ENCODE results near the gene SFTPA1.
A peak's percentile ranks its signal among the peaks of the same experiment; 100 is the strongest.
"Not testable (repeated sequence)": the region's sequence is repeated elsewhere in the genome, so short reads cannot be mapped to it uniquely, and the experiment has no call there.

Gene SFTPA1

GRCh38 chr10:79610601-79611191, at the start of gene SFTPA1:
SFTPA1 (plus strand) TSS chr10:79610939; CDS start chr10:79611826, 887 bp downstream.
- Histone ChIP-seq H3K27me3 (ENCODE audit: insufficient read depth, insufficient read length) (no peaks in the 10 kb centered on the region), H3K36me3 (ENCODE audit: insufficient read depth, insufficient read length, low read length) (no peaks in the 10 kb centered on the region), H3K9me3 (ENCODE audit: insufficient read depth, low read length) (no peaks in the 10 kb centered on the region), H3K4me1 (ENCODE audit: insufficient read depth, insufficient read length) (no peaks in the 10 kb centered on the region), H3K4me3 (ENCODE audit: insufficient read length, low read depth) (no peak within 1 kb of the TSS), H3K9ac (ENCODE audit: insufficient read length, low read depth) (no peak within 1 kb of the TSS)
- TF ChIP-seq SUZ12 (IDR thresholded peaks at IDR 0.05; ENCODE audit: extremely low read depth, insufficient read depth, insufficient read length) (no peak), ZNF274 (IDR thresholded peaks at IDR 0.05; ENCODE audit: low read depth, low read length) (no peak), YY1 (IDR thresholded peaks at IDR 0.05; ENCODE audit: insufficient read depth, insufficient read length) (no peak)
- DNase-seq (ENCODE audit: low read depth, low spot score): no peak

DNA sequence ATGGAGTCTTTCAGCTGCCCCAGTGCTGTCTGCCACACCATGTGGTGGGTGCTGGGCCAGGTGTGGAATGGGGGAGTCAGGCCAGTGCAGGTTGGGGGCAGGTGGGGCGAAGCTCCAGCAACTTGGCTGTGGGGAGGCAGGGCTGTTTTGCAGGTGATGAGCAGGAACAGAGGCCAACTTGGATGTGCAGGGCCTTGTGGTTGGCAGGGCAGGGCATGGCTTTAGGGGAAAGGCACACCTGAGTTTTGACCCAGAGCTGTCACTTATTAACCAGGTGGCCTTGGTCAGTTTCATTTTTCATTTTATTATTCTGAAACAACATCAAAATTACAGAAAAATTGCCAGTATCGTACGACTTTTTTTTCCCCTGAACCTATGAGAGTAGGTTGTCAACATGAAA, 49.5 kb upstream of the SFTPA1 start:
- H3K9ac ChIP-seq (ENCODE audit: insufficient read length, low read depth): no peak overlapping the region
- no peaks in the 10 kb centered on the region for H3K4me1 ChIP-seq (ENCODE audit: insufficient read depth, insufficient read length)
- no peaks in the 10 kb centered on the region for H3K36me3 ChIP-seq (ENCODE audit: insufficient read depth, insufficient read length, low read length)
- DNase-seq (ENCODE audit: low read depth, low spot score): no peak
- no peaks in the 10 kb centered on the region for H3K9me3 ChIP-seq (ENCODE audit: insufficient read depth, low read length)
- H3K27me3 ChIP-seq (ENCODE audit: insufficient read depth, insufficient read length): peaks cover 18% of the 10 kb centered on the region
- TF ChIP-seq YY1 (IDR thresholded peaks at IDR 0.05; ENCODE audit: insufficient read depth, insufficient read length): no peak
- no peak for TF ChIP-seq SUZ12 (IDR thresholded peaks at IDR 0.05; ENCODE audit: extremely low read depth, insufficient read depth, insufficient read length)
- no peak for TF ChIP-seq ZNF274 (IDR thresholded peaks at IDR 0.05; ENCODE audit: low read depth, low read length)
- no peak overlapping the region for H3K4me3 ChIP-seq (ENCODE audit: insufficient read length, low read depth)

GRCh38 chr10:79562135-79562756, 48.5 kb upstream of the SFTPA1 start:
- H3K9me3 ChIP-seq (ENCODE audit: insufficient read depth, low read length): no peaks in the 10 kb centered on the region
- H3K27me3 ChIP-seq (ENCODE audit: insufficient read depth, insufficient read length): peaks cover 18% of the 10 kb centered on the region
- no peaks in the 10 kb centered on the region for H3K4me1 ChIP-seq (ENCODE audit: insufficient read depth, insufficient read length)
- no peak overlapping the region for H3K4me3 ChIP-seq (ENCODE audit: insufficient read length, low read depth)
- H3K36me3 ChIP-seq (ENCODE audit: insufficient read depth, insufficient read length, low read length): no peaks in the 10 kb centered on the region
- peak overlapping the region; percentile 45 for H3K9ac ChIP-seq (ENCODE audit: insufficient read length, low read depth)
- DNase-seq (ENCODE audit: low read depth, low spot score): peak; percentile 30
- TF ChIP-seq ZNF274 (IDR thresholded peaks at IDR 0.05; ENCODE audit: low read depth, low read length) (no peak), YY1 (IDR thresholded peaks at IDR 0.05; ENCODE audit: insufficient read depth, insufficient read length) (no peak), SUZ12 (IDR thresholded peaks at IDR 0.05; ENCODE audit: extremely low read depth, insufficient read depth, insufficient read length) (no peak)

- no peak for DNase-seq (ENCODE audit: low read depth, low spot score)
- Histone ChIP-seq H3K4me3 (ENCODE audit: insufficient read length, low read depth) (no peak overlapping the region), H3K4me1 (ENCODE audit: insufficient read depth, insufficient read length) (no peaks in the 10 kb centered on the region), H3K36me3 (ENCODE audit: insufficient read depth, insufficient read length, low read length) (no peaks in the 10 kb centered on the region), H3K9ac (ENCODE audit: insufficient read length, low read depth) (no peak overlapping the region), H3K27me3 (ENCODE audit: insufficient read depth, insufficient read length) (peaks cover 12% of the 10 kb centered on the region), H3K9me3 (ENCODE audit: insufficient read depth, low read length) (no peaks in the 10 kb centered on the region)
- TF ChIP-seq SUZ12 (IDR thresholded peaks at IDR 0.05; ENCODE audit: extremely low read depth, insufficient read depth, insufficient read length): no peak
- no peak for TF ChIP-seq ZNF274 (IDR thresholded peaks at IDR 0.05; ENCODE audit: low read depth, low read length)
- no peak for TF ChIP-seq YY1 (IDR thresholded peaks at IDR 0.05; ENCODE audit: insufficient read depth, insufficient read length)
Measured at GRCh38 chr10:79563426-79563825, 47.3 kb upstream of the SFTPA1 start.

DNA sequence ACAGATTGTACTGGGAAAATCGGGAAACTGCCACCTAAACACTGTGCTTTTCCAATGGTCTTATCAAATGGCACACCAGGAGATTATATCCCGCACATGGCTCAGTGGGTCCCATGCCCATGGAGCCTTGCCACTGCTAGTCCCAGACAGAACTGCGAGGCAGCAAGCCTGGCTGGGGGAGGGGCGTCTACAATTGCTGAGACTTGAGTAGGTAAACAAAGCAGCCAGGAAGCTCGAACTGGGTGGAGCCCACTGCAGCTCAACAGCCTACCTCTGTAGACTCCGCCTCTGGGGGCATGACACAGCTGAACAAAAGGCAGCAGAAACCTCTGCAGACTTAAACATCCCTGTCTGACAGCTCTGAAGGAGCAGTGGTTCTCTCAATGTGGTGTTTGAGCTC, 40.1 kb upstream of the SFTPA1 start:
- H3K4me3 ChIP-seq (ENCODE audit: insufficient read length, low read depth); H3K27me3 ChIP-seq (ENCODE audit: insufficient read depth, insufficient read length); H3K9ac ChIP-seq (ENCODE audit: insufficient read length, low read depth); DNase-seq (ENCODE audit: low read depth, low spot score); H3K36me3 ChIP-seq (ENCODE audit: insufficient read depth, insufficient read length, low read length); H3K4me1 ChIP-seq (ENCODE audit: insufficient read depth, insufficient read length): not testable (repeated sequence)
- H3K9me3 ChIP-seq (ENCODE audit: insufficient read depth, low read length): peaks cover 19% of the 10 kb centered on the region

DNA sequence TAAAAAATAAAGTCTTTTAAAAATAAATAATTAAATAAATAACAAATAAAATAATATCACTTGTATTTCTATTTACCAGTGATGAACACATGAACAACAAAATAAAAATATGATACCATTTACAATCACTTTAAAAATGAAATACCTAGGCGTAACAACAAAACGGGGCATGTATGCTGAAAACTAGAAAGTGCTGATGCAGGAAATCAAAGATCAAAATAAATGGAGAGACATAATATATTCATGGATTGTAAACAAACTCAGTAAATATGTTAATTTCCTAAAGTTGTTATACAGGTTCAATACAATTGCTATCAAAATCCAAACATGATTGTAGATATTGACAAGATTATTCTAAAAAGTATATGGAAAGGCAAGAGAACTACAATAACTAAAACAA, 31.4 kb upstream of the SFTPA1 start:
- Histone ChIP-seq H3K9me3 (ENCODE audit: insufficient read depth, low read length) (peaks cover 8% of the 10 kb centered on the region; the same call in 1 of the 2 replicates), H3K9ac (ENCODE audit: insufficient read length, low read depth) (no peak overlapping the region), H3K4me3 (ENCODE audit: insufficient read length, low read depth) (no peak overlapping the region), H3K4me1 (ENCODE audit: insufficient read depth, insufficient read length) (no peaks in the 10 kb centered on the region), H3K36me3 (ENCODE audit: insufficient read depth, insufficient read length, low read length) (no peaks in the 10 kb centered on the region), H3K27me3 (ENCODE audit: insufficient read depth, insufficient read length) (peaks cover 10% of the 10 kb centered on the region)
- TF ChIP-seq YY1 (IDR thresholded peaks at IDR 0.05; ENCODE audit: insufficient read depth, insufficient read length) (no peak), SUZ12 (IDR thresholded peaks at IDR 0.05; ENCODE audit: extremely low read depth, insufficient read depth, insufficient read length) (no peak), ZNF274 (IDR thresholded peaks at IDR 0.05; ENCODE audit: low read depth, low read length) (no peak)
- no peak for DNase-seq (ENCODE audit: low read depth, low spot score)

DNA sequence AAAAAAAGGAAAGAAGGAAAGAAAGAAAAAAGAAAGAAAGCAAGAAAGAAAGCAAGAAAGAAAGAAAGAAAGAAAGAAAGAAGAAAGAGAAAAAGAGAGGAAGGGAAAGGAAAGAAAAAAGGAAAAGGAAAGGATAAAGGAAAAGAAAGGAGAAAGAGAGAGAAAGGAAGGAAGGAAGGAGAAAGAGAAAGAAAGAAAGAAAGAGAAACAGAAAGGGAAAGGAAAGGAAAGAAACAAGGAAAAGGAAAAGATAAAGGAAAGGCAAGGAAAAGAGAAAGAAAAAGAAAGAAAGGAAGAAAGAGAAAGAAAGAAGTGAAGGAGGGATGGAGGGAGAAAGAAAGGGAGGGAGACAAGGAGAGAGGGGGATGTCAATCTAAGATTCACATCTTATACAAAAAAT, 29.7 kb upstream of the SFTPA1 start:
- Histone ChIP-seq H3K27me3 (ENCODE audit: insufficient read depth, insufficient read length) (peaks cover 14% of the 10 kb centered on the region), H3K36me3 (ENCODE audit: insufficient read depth, insufficient read length, low read length) (no peaks in the 10 kb centered on the region), H3K9ac (ENCODE audit: insufficient read length, low read depth) (no peak overlapping the region), H3K4me3 (ENCODE audit: insufficient read length, low read depth) (no peak overlapping the region), H3K9me3 (ENCODE audit: insufficient read depth, low read length) (peaks cover 8% of the 10 kb centered on the region; the same call in 1 of the 2 replicates), H3K4me1 (ENCODE audit: insufficient read depth, insufficient read length) (no peaks in the 10 kb centered on the region)
- no peak for TF ChIP-seq YY1 (IDR thresholded peaks at IDR 0.05; ENCODE audit: insufficient read depth, insufficient read length)
- no peak for TF ChIP-seq ZNF274 (IDR thresholded peaks at IDR 0.05; ENCODE audit: low read depth, low read length)
- no peak for TF ChIP-seq SUZ12 (IDR thresholded peaks at IDR 0.05; ENCODE audit: extremely low read depth, insufficient read depth, insufficient read length)
- DNase-seq (ENCODE audit: low read depth, low spot score): no peak
